HFFc6 (cell line): Measurements from ENCODE around the gene MTSS2. TPM values are rescaled to one million over a fixed set of nuclear protein-coding genes. Genes with fewer than 3 reads are reported as not detected.

Source experiments
- DNase-seq: peaks from one replicate; pipeline ENCODE4 v3.0.0-alpha.2; 2018
- H3K27ac Mint-ChIP-seq: 2 replicates; pipeline ENCODE4 v1.8.0; 2020; ENCODE audit warnings: mild to moderate bottlenecking, mixed read lengths
- H3K27me3 Mint-ChIP-seq: 2 replicates; pipeline ENCODE4 v1.8.0; 2021; ENCODE audit warnings: mild to moderate bottlenecking, moderate library complexity, mixed read lengths; ENCODE audit not compliant: insufficient read depth
- H3K36me3 Mint-ChIP-seq: 2 replicates; pipeline ENCODE4 v1.8.0; 2021; ENCODE audit warnings: low read depth, mixed read lengths
- H3K4me1 Mint-ChIP-seq: 2 replicates; pipeline ENCODE4 v1.8.0; 2020; ENCODE audit warnings: low read depth, mixed read lengths
- H3K4me3 Mint-ChIP-seq: 2 replicates; pipeline ENCODE4 v1.8.0; 2020; ENCODE audit warnings: mild to moderate bottlenecking, moderate library complexity, mixed read lengths
- H3K9me3 Mint-ChIP-seq: 2 replicates; pipeline ENCODE4 v1.8.0; 2020; ENCODE audit warnings: mild to moderate bottlenecking, mixed read lengths
- long read RNA-seq: library from polyadenylated mRNA; unstranded; transcript quantifications from one replicate; pipeline ENCODE4 v2.0.0, GENCODE V29; 2019
- total RNA-seq, 6 experiments: library from RNA; stranded (reverse); fragmentation: NEBNext Ultra II Directional; extraction: Animal tissue kit (Norgen Biotek cat#: 25700); gene quantifications; 2 replicates in 1 of 6; 3 replicates in 5 of 6; pipeline ENCODE4 v1.2.3, GENCODE V29; 2021
- TF ChIP-seq, protein P1 (sequence below): fragments of 200-600 bp; sonication (generic); IDR thresholded peaks from 2 replicates; pipeline ENCODE4 v1.5.0; 2021; ENCODE audit warnings: antibody characterized with exemption, mild to moderate bottlenecking

Gene MTSS2, protein sequence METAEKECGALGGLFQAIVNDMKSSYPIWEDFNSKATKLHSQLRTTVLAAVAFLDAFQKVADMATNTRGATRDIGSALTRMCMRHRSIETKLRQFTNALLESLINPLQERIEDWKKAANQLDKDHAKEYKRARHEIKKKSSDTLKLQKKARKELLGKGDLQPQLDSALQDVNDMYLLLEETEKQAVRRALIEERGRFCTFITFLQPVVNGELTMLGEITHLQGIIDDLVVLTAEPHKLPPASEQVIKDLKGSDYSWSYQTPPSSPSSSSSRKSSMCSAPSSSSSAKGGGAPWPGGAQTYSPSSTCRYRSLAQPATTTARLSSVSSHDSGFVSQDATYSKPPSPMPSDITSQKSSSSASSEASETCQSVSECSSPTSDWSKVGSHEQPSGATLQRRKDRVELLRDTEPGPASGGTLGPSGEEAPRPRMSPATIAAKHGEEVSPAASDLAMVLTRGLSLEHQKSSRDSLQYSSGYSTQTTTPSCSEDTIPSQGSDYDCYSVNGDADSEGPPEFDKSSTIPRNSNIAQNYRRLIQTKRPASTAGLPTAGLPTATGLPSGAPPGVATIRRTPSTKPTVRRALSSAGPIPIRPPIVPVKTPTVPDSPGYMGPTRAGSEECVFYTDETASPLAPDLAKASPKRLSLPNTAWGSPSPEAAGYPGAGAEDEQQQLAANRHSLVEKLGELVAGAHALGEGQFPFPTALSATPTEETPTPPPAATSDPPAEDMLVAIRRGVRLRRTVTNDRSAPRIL
- total RNA-seq: 10 to 100 TPM; 82.0 to 96.1 (median 86.5) TPM
- long read RNA-seq: 0 reads

- Mint-ChIP-seq H3K9me3 (no peaks in the 10 kb centered on the region), H3K27ac (peak within 1 kb of the TSS; percentile 91), H3K4me1 (peaks cover 46% of the 10 kb centered on the region), H3K27me3 (peaks cover 8% of the 10 kb centered on the region), H3K36me3 (no peaks in the 10 kb centered on the region), H3K4me3 (peak within 1 kb of the TSS; percentile 90)
- TF ChIP-seq, protein P1, sequence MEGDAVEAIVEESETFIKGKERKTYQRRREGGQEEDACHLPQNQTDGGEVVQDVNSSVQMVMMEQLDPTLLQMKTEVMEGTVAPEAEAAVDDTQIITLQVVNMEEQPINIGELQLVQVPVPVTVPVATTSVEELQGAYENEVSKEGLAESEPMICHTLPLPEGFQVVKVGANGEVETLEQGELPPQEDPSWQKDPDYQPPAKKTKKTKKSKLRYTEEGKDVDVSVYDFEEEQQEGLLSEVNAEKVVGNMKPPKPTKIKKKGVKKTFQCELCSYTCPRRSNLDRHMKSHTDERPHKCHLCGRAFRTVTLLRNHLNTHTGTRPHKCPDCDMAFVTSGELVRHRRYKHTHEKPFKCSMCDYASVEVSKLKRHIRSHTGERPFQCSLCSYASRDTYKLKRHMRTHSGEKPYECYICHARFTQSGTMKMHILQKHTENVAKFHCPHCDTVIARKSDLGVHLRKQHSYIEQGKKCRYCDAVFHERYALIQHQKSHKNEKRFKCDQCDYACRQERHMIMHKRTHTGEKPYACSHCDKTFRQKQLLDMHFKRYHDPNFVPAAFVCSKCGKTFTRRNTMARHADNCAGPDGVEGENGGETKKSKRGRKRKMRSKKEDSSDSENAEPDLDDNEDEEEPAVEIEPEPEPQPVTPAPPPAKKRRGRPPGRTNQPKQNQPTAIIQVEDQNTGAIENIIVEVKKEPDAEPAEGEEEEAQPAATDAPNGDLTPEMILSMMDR: no peak
- peak; percentile 73 for DNase-seq
Measured at GRCh38 chr16:70685938-70686375, at the start of gene MTSS2. MTSS2 (minus strand) TSS chr16:70686053; CDS start chr16:70685791, 262 bp downstream.

- Mint-ChIP-seq H3K36me3 (peaks cover 13% of the 10 kb centered on the region), H3K4me1 (peaks cover 59% of the 10 kb centered on the region), H3K4me3 (peak overlapping the region; percentile 56; the same call in 1 of the 2 replicates), H3K27ac (peak overlapping the region; percentile 97), H3K9me3 (no peaks in the 10 kb centered on the region), H3K27me3 (no peaks in the 10 kb centered on the region)
- peak; percentile 84 for DNase-seq
- TF ChIP-seq, protein P1: no peak
Measured at GRCh38 chr16:70735141-70735979, 49.5 kb upstream of the MTSS2 start.

DNA sequence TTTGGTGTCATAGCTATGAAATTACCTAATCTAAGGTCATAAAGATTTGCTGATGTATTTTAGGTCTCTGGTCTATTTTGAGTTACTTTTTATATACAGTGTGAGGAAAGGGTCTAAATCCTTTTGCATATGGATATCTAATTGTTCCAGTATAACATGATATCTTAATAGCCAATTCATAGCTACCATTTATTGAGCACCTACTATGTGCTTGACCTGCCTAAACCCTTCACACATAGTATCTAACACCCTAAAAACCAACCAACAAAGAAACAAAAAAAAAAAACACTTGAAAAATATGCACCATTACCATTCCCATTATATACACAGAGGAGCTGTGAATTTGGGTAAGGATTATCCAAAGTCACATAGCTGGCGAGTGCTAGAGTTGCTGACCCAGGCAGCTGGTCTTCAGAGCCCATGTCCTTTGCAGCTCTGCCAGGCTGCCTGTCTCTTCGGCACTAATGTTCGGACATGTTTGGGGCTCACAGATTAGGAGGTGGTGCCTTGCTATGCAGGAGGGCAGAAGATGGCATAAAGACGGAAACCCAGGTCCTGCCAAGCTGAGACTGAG is 48.8 kb upstream of the MTSS2 start:
- Mint-ChIP-seq H3K36me3 (peaks cover 14% of the 10 kb centered on the region), H3K27me3 (no peaks in the 10 kb centered on the region), H3K4me1 (peaks cover 56% of the 10 kb centered on the region), H3K4me3 (peak overlapping the region; percentile 56; the same call in 1 of the 2 replicates), H3K27ac (peak overlapping the region; percentile 97), H3K9me3 (no peaks in the 10 kb centered on the region)
- TF ChIP-seq, protein P1: no peak
- DNase-seq: no peak

GRCh38 chr16:70730944-70731343 is 45.1 kb upstream of the MTSS2 start:
- Mint-ChIP-seq H3K27ac (no peak overlapping the region), H3K4me3 (no peak overlapping the region), H3K9me3 (no peaks in the 10 kb centered on the region), H3K4me1 (peaks cover 24% of the 10 kb centered on the region), H3K36me3 (peaks cover 19% of the 10 kb centered on the region), H3K27me3 (no peaks in the 10 kb centered on the region; the same call in 1 of the 2 replicates)
- no peak for DNase-seq
- TF ChIP-seq, protein P1: no peak
